Muscle of arm (tissue), 12 donors: ENCODE results near the gene MBNL3. TPM values are rescaled to one million over a fixed set of nuclear protein-coding genes. Genes with fewer than 3 reads are reported as not detected.
"Not testable (repeated sequence)": the region's sequence is repeated elsewhere in the genome, so short reads cannot be mapped to it uniquely, and the experiment has no call there.

Experiments used
- DNase-seq: peaks from one replicate; pipeline ENCODE4 v3.0.0-alpha.2; 2013
- polyA plus RNA-seq, 12 donors: library from polyadenylated mRNA; unstranded; fragments of 120-200 nt; gene quantifications; one replicate each; pipeline ENCODE4 v1.2.1, GENCODE V29; 2013; ENCODE audit not compliant: insufficient read length in 12 of 12

The MBNL3 gene
- polyA plus RNA-seq, 12 donors, result 11.5 to 31.4 (median 15.2) TPM; not detected in 1

DNA sequence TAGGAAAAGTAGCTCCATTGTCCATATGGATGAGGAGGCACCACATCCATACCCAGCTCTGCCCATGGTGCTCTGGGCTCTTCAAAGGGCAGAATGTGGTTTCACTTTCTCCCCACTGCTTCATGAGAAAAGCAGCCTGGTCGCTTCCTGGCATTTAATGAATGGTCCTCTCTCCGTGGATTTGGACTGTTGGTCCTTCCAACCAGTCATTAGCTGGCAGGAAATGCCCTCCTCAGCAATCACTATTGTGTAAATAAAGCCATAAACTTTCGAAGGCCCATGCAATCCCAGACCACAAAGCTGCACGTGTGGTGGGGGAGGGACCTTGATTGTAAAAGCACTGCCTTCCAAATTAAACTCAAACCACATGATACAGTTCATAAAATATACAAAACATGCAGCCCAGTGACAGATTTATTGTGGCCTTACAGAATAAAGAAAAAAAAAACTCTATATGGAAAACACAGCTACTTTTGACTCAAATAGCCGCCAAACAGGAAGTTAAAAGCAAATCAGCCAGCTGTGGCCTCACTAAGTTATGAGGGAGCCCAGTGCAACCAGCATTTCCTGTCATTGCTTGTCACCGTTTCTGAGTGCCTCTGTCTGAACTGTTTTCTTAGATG lies 8.1 kb downstream of the MBNL3 start:
- peak; percentile 54 for DNase-seq

GRCh38 chrX:132474544-132475248 lies 14.1 kb downstream of the MBNL3 start:
- DNase-seq, result no peak

DNA sequence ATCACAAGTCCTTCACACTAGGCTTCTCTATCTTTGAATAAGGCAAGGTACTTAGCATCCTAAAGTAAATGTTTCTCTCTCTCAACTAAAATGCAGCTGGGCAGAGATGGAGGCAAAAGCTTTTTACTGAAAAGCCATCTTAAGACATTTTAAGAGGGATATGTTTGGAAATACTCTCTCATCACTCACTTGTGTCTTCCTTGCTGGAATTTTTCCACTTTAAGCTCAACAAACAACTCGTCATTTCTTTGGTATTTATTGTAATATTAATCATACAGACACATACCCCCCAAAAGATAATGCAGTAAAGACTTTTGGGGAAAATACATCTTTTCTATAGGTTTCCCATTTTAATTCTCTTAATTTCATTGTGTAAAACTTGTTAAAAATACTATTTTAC lies 16.4 kb downstream of the MBNL3 start:
- DNase-seq, result no peak

GRCh38 chrX:132470831-132471230 lies 18.0 kb downstream of the MBNL3 start:
- DNase-seq, result no peak

- no peak for DNase-seq
These were observed 18.7 kb downstream of the MBNL3 start for GRCh38 chrX:132470179-132470578.

- DNase-seq, result no peak
These were observed 20.4 kb downstream of the MBNL3 start for GRCh38 chrX:132468454-132468853.

DNA sequence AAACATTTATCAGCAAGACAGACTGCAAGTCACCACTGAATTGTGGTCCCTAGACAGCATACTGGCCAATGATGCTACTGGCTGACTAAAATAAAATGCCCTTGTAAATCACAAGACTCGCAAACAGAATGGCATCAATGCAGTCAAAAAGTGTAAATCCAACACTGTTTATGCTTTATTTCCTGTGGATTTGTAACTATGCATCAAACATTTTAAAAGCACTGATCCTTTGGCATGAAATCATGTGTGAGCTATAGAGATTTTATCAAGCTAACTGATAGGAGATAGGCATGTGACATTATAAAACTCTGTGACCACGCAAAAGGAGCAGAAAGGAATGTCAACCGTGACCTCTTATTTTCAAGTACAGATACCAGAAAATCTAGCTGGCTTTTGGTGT lies 20.8 kb downstream of the MBNL3 start:
- no peak for DNase-seq

DNA sequence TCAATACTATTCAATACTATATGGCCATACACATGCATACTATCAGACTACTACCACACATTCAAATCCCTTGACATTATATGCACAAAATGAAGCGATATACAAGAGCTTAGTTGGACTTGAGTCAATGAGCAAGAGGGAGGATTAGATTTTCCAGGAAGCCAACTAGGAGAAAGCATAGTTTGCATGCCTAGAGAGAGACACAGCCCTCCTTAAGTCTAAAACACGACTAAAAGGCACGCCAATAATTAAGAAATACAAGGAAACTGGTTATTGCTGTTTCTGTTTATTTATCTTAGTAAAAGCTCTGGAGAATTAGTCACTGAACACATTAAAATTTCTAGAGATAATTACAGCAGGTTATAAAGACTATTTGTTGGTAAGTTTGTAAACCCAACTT lies 21.8 kb downstream of the MBNL3 start:
- DNase-seq, result no peak

- DNase-seq, result no peak
These were observed 25.4 kb downstream of the MBNL3 start for GRCh38 chrX:132463411-132463810.

- DNase-seq, result no peak
These were observed 27.0 kb downstream of the MBNL3 start for GRCh38 chrX:132461886-132462285.

- no peak for DNase-seq
These were observed 35.8 kb downstream of the MBNL3 start for GRCh38 chrX:132452911-132453550.

DNA sequence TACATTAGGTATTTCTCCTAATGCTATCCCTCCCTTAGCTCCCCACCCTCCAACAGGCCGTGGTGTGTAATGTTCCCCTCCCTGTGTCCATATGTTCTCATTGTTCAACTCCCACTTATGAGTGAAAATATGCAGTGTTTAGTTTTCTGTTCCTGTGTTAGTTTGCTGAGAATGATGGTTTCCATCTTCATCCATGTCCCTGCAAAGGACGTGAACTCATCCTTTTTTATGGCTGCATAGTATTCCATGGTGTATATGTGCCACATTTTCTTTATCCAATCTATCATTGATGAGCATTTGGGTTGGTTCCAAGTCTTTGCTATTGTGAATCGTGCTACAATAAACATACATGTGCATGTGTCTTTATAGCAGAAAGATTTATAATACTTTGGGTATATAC lies 42.9 kb downstream of the MBNL3 start:
- DNase-seq, result not testable (repeated sequence)

GRCh38 chrX:132444936-132445335 lies 43.9 kb downstream of the MBNL3 start:
- DNase-seq, result no peak

GRCh38 chrX:132443196-132444135 lies 45.4 kb downstream of the MBNL3 start:
- no peak for DNase-seq

GRCh38 chrX:132442691-132443090 lies 46.1 kb downstream of the MBNL3 start:
- no peak for DNase-seq

DNA sequence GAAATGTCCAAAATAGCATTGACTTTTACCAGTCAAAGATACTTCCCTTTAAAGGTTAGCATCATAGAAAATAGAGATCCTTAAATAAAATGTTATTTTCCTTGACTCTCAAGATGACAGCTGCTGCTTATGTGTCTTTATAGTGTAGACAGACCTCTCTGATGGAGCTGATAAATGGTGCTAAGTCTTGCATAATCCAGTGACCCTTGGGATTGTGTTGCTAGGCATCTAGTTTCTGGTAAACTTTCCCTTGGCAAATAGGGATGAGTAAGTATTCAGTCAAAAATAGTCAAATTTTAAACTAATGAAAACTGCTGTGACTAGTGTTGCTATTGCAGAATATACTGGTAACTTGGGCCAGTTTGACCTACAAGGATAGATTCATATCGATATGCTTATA lies 53.6 kb downstream of the MBNL3 start:
- DNase-seq, result no peak

DNA sequence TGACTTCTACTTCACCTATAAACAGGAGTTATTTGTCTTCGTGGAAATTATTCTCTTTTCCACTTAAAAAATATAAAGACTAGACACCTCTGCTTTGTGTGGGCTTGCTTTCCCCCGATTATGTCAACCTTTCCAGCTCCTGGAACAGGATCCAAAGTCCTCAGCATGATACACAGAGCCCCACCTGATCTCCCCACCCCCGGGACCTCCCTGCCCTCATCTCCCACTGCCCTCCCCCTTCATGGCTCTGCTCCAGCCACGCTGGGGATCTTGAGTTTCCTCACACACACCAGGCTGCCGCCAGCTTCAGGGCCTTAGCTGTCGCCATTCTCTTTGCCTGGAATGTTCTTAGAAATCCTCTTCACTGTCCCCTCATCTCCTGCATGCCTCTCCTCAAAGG lies 55.3 kb downstream of the MBNL3 start:
- DNase-seq, result no peak

GRCh38 chrX:132433001-132433400 lies 55.8 kb downstream of the MBNL3 start:
- DNase-seq, result no peak

DNA sequence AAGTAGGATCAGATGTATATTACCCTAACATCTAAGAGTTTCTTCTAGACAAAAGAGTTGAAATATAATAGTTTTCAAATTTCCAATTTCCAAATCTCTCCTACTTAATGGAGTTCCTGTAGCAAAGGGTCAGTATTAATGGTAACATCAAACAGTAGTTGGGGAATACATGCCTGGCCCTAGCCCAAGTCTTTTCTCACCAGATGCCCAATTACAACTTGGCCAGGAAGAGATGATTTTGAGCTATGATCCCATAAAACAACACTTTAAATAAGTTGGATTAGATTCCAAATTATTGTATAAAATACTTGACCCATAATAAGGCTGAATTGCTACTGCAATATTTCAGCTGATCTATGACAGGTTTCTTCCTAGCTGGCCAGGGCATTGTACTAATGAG lies 59.9 kb downstream of the MBNL3 start:
- no peak for DNase-seq

- DNase-seq, result no peak
These were observed 62.0 kb downstream of the MBNL3 start for GRCh38 chrX:132426695-132427281.

GRCh38 chrX:132425744-132426318 lies 63.0 kb downstream of the MBNL3 start:
- no peak for DNase-seq
